OCI-LY3 (cell line): Measurements from ENCODE around the gene TFDP1.

Experiments
- EZH2phosphoT487 ChIP-seq: fragments of 200-600 bp; shearing (Covaris generic); IDR thresholded peaks from 2 replicates; pipeline ENCODE4 v1.6.1; 2018; ENCODE audit warnings: antibody characterized with exemption, mixed run types, low read depth
- TF ChIP-seq, protein P1 (sequence below): fragments of 200-600, 300-600 bp; sonication (generic); IDR thresholded peaks from 2 replicates; pipeline ENCODE4 v1.5.1; 2014; ENCODE audit warnings: antibody characterized with exemption, low read length, low read depth

GRCh38 chr13:113562085-113562749 lies 22.3 kb upstream of the TFDP1 start:
- TF ChIP-seq, protein P1, sequence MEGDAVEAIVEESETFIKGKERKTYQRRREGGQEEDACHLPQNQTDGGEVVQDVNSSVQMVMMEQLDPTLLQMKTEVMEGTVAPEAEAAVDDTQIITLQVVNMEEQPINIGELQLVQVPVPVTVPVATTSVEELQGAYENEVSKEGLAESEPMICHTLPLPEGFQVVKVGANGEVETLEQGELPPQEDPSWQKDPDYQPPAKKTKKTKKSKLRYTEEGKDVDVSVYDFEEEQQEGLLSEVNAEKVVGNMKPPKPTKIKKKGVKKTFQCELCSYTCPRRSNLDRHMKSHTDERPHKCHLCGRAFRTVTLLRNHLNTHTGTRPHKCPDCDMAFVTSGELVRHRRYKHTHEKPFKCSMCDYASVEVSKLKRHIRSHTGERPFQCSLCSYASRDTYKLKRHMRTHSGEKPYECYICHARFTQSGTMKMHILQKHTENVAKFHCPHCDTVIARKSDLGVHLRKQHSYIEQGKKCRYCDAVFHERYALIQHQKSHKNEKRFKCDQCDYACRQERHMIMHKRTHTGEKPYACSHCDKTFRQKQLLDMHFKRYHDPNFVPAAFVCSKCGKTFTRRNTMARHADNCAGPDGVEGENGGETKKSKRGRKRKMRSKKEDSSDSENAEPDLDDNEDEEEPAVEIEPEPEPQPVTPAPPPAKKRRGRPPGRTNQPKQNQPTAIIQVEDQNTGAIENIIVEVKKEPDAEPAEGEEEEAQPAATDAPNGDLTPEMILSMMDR = peak; percentile 89
- no peak for TF ChIP-seq EZH2phosphoT487
